Lower leg skin (tissue), 4 donors: ENCODE results near the gene HAUS7. TPM values are rescaled to one million over a fixed set of nuclear protein-coding genes. Genes with fewer than 3 reads are reported as not detected.

Experiments used
- DNase-seq, 2 donors: peaks; one replicate each; pipeline ENCODE4 v3.0.0-alpha.2; 2019; ENCODE audit warnings: low spot score in 2 of 2
- H3K4me3 ChIP-seq: fragments of 200-600 bp; sonication (generic); 2 replicates; pipeline ENCODE4 v1.5.1; 2017; ENCODE audit warnings: mild to moderate bottlenecking, low read depth; ENCODE audit not compliant: poor library complexity, severe bottlenecking
- POLR2A ChIP-seq, 2 donors: fragments of 450-650 bp; IDR thresholded peaks; one replicate each; pipeline ENCODE4 v1.6.1; 2016 to 2017; ENCODE audit warnings: antibody characterized with exemption in 2 of 2, mild to moderate bottlenecking in 1 of 2, moderate library complexity in 1 of 2
- WGBS, 2 donors: methylation state at CpG; one replicate each; pipeline ENCODE4 v1.1.5; 2018; 5-methylcytosine and 5-hydroxymethylcytosine counted together
- intact Hi-C: fragments of 100-400 bp; cut with DNase I; formaldehyde crosslinking; loops from one replicate; pipeline ENCODE4 v1.15.0; 2023; ENCODE audit warnings: low total_unique reads
- total RNA-seq, 4 donors: library from RNA; depleted of rRNA; stranded (reverse); fragments of >200 nt; gene quantifications; one replicate each; pipeline ENCODE4 v1.1.0, GENCODE V29; 2016
- TF ChIP-seq, protein P1 (sequence below), 3 donors: fragments of 450-650 bp; IDR thresholded peaks; one replicate each; pipeline ENCODE4 v1.5.1; 2016; ENCODE audit warnings: antibody characterized with exemption in 3 of 3, mild to moderate bottlenecking in 3 of 3, moderate library complexity in 2 of 3

HAUS7 gene
- total RNA-seq, 4 donors from 2014 or later: 2.7 to 24.2 (median 13.6) TPM

DNA sequence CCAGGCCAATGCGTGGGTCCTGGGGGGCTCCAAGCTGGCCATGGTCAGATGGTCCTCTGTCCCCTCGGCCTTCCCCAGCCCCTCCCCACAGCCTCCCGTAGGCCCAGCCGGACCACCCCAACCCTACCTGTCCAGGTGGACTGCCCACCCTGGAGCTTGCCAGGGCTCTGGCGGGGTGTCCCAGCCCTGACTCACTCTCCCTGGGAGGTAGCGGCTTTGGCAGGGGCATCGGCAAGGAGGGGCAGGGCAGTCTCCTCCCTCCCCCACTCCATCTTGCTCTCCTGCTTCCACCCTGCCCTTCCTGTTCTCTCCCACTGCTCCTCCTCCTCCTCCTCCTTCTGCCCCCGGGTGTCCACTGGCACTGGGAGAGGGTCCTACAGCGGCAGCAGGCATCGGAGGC is 31.8 kb upstream of the HAUS7 start:
- DNase-seq: no peak
- TF ChIP-seq, protein P1, sequence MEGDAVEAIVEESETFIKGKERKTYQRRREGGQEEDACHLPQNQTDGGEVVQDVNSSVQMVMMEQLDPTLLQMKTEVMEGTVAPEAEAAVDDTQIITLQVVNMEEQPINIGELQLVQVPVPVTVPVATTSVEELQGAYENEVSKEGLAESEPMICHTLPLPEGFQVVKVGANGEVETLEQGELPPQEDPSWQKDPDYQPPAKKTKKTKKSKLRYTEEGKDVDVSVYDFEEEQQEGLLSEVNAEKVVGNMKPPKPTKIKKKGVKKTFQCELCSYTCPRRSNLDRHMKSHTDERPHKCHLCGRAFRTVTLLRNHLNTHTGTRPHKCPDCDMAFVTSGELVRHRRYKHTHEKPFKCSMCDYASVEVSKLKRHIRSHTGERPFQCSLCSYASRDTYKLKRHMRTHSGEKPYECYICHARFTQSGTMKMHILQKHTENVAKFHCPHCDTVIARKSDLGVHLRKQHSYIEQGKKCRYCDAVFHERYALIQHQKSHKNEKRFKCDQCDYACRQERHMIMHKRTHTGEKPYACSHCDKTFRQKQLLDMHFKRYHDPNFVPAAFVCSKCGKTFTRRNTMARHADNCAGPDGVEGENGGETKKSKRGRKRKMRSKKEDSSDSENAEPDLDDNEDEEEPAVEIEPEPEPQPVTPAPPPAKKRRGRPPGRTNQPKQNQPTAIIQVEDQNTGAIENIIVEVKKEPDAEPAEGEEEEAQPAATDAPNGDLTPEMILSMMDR (IDR thresholded peaks at IDR 0.05): no peak
- no peak overlapping the region for H3K4me3 ChIP-seq
- 71% methylated on average over 10 of the region's 10 CpGs; no CpG with 5 or more reads in 1 of the 2 donors for WGBS, 2 donors
- intact Hi-C loops: loop anchor here (10.0 kb wide), 1 partner anchor 537 kb away; no protein-coding TSS in a partner anchor

DNA sequence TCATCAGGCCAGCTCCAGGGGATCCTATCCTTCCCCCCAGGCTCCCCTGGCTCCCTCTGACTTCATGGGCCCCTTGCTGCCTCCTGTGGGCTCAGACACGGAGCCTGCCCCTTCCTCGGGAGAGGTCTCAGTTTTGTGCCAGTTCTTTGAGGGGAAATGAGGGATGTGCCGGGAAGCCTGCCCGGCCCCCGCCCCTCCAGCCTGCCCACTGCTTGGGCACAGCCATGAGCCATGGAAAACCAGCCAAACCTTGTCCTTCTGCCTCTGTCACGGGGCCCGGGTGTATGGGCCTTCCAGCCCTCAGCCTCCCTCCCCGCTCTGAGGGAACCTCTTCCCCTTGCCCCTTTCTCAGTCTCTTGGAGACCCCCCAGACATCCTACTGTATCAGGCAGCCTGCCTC is 31.2 kb upstream of the HAUS7 start:
- intact Hi-C loops: loop anchor here (10.0 kb wide), 1 partner anchor 537 kb away; no protein-coding TSS in a partner anchor
- no peak overlapping the region for H3K4me3 ChIP-seq
- WGBS, 2 donors: 20 to 68% methylated on average over 2 to 8 of the region's 8 CpGs
- TF ChIP-seq, protein P1 (IDR thresholded peaks at IDR 0.05): no peak
- no peak for TF ChIP-seq POLR2A (IDR thresholded peaks at IDR 0.05)
- DNase-seq: no peak

DNA sequence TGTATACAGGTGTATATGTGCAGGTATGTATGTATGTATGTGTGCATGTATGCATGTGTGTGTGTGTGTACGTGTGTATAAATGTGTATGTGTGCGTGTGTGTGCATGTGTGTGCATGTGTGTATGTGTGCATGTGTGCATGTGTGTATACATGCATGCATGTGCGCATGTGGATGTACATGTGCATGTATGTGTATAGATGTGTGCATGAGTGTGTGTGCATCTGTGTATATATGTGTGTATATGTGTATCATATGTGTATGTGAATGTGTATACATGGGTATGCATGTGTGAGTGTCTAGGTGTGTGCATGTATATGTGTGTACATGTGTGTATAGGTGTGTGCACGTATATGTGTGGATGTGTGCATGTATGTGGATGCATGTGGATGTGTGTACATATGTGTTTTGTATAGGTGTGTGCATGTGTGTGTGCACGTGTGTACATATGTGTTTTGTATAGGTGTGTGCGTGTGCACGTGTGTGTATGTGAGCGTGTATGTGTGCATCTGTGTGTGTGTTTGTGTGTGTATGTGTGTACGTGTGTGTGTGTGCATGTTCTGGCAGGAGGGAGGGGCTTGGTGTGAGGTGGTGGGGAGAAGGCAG is 30.4 kb upstream of the HAUS7 start:
- no peak overlapping the region for H3K4me3 ChIP-seq
- TF ChIP-seq, protein P1 (IDR thresholded peaks at IDR 0.05): no peak
- no peak for TF ChIP-seq POLR2A (IDR thresholded peaks at IDR 0.05)
- intact Hi-C loops: loop anchor here (10.0 kb wide), 1 partner anchor 536 kb away; no protein-coding TSS in a partner anchor
- 83 to 88% methylated on average over 9 of the region's 9 CpGs for WGBS, 2 donors
- DNase-seq: no peak

DNA sequence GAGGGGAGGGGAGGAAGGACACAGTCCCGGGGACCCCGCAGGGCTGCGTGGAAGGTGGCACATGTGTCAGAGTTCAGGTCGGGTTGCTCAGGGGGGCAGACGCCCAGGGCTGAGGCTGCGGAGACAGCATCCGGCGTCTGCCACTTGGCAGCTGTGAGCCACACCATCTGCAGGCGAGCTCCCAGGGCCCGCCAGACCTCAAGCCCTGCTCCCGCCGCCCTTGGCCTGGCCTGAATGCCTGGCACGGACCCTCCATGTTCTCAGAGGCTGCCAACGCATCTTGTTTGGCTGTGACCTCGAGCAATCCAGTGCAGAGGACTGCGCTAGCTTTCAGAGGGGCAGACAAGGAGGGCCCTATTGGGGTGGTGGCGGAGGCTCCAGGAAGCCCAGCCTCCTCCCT is 29.5 kb upstream of the HAUS7 start:
- intact Hi-C loops: loop anchor here (10.0 kb wide), 1 partner anchor 535 kb away; no protein-coding TSS in a partner anchor
- 63% methylated on average over 17 of the region's 17 CpGs; no CpG with 5 or more reads in 1 of the 2 donors for WGBS, 2 donors
- TF ChIP-seq, protein P1 (IDR thresholded peaks at IDR 0.05): no peak
- no peak for TF ChIP-seq POLR2A (IDR thresholded peaks at IDR 0.05)
- no peak for DNase-seq
- no peak overlapping the region for H3K4me3 ChIP-seq

DNA sequence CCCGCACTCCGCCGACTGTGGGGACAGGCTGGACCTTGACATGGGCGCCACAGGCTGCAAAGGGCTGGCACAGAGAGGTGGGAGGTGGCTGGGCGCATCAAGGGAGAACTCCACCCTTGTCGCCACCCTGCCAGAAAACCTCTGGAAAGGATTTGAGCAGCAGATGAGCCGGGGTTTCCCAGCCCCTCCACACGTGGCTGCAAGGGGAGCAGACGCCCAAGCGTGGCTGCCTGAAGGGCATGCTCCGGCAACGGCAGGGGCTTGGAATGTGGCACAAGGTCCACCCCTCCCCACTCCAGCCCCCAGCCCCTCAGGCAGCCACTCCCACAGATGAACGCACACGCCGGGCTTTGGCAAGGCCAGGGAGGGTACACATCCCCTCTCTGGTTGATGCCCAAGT is 29.0 kb upstream of the HAUS7 start:
- 20 to 53% methylated on average over 3 to 11 of the region's 15 CpGs for WGBS, 2 donors
- intact Hi-C loops: no loop called here
- TF ChIP-seq, protein P1 (IDR thresholded peaks at IDR 0.05): no peak
- no peak for TF ChIP-seq POLR2A (IDR thresholded peaks at IDR 0.05)
- no peak for DNase-seq
- no peak overlapping the region for H3K4me3 ChIP-seq

DNA sequence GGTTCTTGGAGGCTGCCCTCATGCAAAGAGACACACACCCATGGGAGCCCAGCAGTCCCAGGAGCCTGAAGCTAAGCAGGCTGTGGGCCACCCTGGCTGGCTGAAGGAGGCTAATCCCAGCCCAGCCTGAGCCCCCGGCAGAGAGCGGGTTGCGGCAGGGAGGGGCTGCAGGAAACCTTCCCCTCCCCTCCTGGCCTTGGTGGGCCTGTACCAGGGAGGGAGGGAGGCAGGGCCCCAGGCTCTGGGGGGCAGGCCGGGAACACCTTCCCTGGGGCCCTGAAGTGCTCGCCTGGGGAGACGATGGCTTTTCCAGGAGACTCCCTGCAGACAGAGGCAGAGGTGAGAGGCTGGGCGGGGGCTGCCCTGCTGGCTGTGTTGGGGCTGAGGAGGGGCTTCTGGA is 28.1 kb upstream of the HAUS7 start:
- intact Hi-C loops: no loop called here
- no peak for DNase-seq
- TF ChIP-seq, protein P1 (IDR thresholded peaks at IDR 0.05): no peak
- TF ChIP-seq POLR2A (IDR thresholded peaks at IDR 0.05): no peak
- WGBS, 2 donors: 90% methylated on average over 5 of the region's 7 CpGs; no CpG with 5 or more reads in 1 of the 2 donors
- H3K4me3 ChIP-seq: no peak overlapping the region
